Astrocyte (in vitro differentiated cells and primary cell): ENCODE data around the gene IARS1. TPM values are rescaled to one million over a fixed set of nuclear protein-coding genes. Genes with fewer than 3 reads are reported as not detected.

Source experiments
- DNase-seq: peaks from one replicate; pipeline ENCODE4 v3.0.0-alpha.2; 2010; ENCODE audit warnings: low read depth
- FAIRE-seq: peaks from 2 replicates; lab custom pipeline; 2011; peaks lifted over from hg19 to GRCh38; lab: Jason Lieb, UNC
- H2AFZ ChIP-seq: 2 replicates; pipeline ENCODE4 v1.6.0; 2012; ENCODE audit warnings: low read depth, low read length, inconsistent platforms
- H3K27ac ChIP-seq: 2 replicates; pipeline ENCODE4 v1.5.1; 2011; ENCODE audit warnings: low read depth, low read length, inconsistent platforms
- H3K27me3 ChIP-seq: 2 replicates; pipeline ENCODE4 v1.6.0; 2011; ENCODE audit warnings: low read length, inconsistent platforms; ENCODE audit not compliant: insufficient read depth
- H3K36me3 ChIP-seq: 2 replicates; pipeline ENCODE4 v1.5.1; 2011; ENCODE audit warnings: low read length, inconsistent platforms; ENCODE audit not compliant: insufficient read depth
- H3K4me1 ChIP-seq: 2 replicates; pipeline ENCODE4 v1.5.1; 2011; ENCODE audit warnings: low read length, inconsistent platforms; ENCODE audit not compliant: insufficient read depth
- H3K4me2 ChIP-seq: 2 replicates; pipeline ENCODE4 v1.6.0; 2012; ENCODE audit warnings: low read length, inconsistent platforms
- H3K4me3 ChIP-seq: 2 replicates; pipeline ENCODE4 v1.5.1; 2011; ENCODE audit warnings: low read depth, mild to moderate bottlenecking, low read length, inconsistent platforms; ENCODE audit not compliant: insufficient read depth
- H3K79me2 ChIP-seq: 2 replicates; pipeline ENCODE4 v1.6.0; 2012; ENCODE audit warnings: mild to moderate bottlenecking, low read length, inconsistent platforms; ENCODE audit not compliant: insufficient read depth
- H3K9ac ChIP-seq: 2 replicates; pipeline ENCODE4 v1.6.0; 2012; ENCODE audit warnings: mild to moderate bottlenecking, low read length, inconsistent platforms
- H3K9me3 ChIP-seq: 2 replicates; pipeline ENCODE4 v1.5.1; 2012; ENCODE audit warnings: low read depth, mild to moderate bottlenecking, low read length, inconsistent platforms; ENCODE audit not compliant: insufficient read depth
- H4K20me1 ChIP-seq: 2 replicates; pipeline ENCODE4 v1.6.0; 2012; ENCODE audit warnings: low read length, inconsistent platforms; ENCODE audit not compliant: insufficient read depth
- H3K27ac Mint-ChIP-seq: one replicate; pipeline ENCODE4 v1.8.0; 2021; ENCODE audit warnings: mild to moderate bottlenecking, mixed read lengths; ENCODE audit not compliant: unreplicated experiment
- H3K27me3 Mint-ChIP-seq: one replicate; pipeline ENCODE4 v1.8.0; 2021; ENCODE audit warnings: low read depth, mixed read lengths; ENCODE audit not compliant: unreplicated experiment
- H3K36me3 Mint-ChIP-seq: one replicate; pipeline ENCODE4 v1.8.0; 2021; ENCODE audit warnings: low read depth, mixed read lengths; ENCODE audit not compliant: unreplicated experiment
- H3K4me1 Mint-ChIP-seq: one replicate; pipeline ENCODE4 v1.8.0; 2021; ENCODE audit warnings: low read depth, mixed read lengths; ENCODE audit not compliant: unreplicated experiment
- H3K4me3 Mint-ChIP-seq: one replicate; pipeline ENCODE4 v1.8.0; 2021; ENCODE audit warnings: mild to moderate bottlenecking, moderate library complexity, mixed read lengths; ENCODE audit not compliant: unreplicated experiment
- H3K9me3 Mint-ChIP-seq: one replicate; pipeline ENCODE4 v1.8.0; 2021; ENCODE audit warnings: mild to moderate bottlenecking, mixed read lengths; ENCODE audit not compliant: unreplicated experiment
- EZH2 ChIP-seq: IDR thresholded peaks from 2 replicates; pipeline ENCODE4 v1.6.1; 2012; ENCODE audit warnings: mild to moderate bottlenecking, low read length, inconsistent platforms; ENCODE audit not compliant: insufficient read depth
- total RNA-seq: library from RNA; stranded (reverse); gene quantifications from 2 replicates; pipeline ENCODE4 v1.2.1, GENCODE V29; 2021
- TF ChIP-seq, protein P1 (sequence below): IDR thresholded peaks from 2 replicates; pipeline ENCODE4 v1.5.1; 2011; ENCODE audit warnings: low read depth, mild to moderate bottlenecking, inconsistent platforms, low read length, moderate library complexity; ENCODE audit not compliant: insufficient read depth

Gene IARS1
- total RNA-seq, 1 donor from 2014 or later: 226 TPM

DNA sequence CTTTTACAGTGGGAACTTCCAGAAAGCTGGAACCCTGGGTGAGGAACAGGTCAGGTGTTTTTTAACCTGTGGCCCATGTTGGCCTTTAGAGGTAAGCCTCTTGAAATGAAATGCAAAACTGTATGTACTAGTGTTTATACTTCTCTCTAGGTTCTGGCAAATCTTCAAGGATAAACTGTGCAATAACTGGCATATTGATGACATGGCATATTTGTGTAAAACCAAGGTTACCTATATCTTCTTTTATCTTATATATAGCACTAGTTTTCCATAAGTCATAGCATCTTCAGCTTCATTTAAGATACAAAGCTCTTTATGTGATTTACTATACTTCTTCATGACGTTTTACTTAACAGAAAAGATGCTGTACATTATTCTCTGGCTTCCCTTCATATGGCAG, 7.4 kb upstream of the IARS1 start:
- no peak overlapping the region for H3K27ac ChIP-seq
- TF ChIP-seq, protein P1, sequence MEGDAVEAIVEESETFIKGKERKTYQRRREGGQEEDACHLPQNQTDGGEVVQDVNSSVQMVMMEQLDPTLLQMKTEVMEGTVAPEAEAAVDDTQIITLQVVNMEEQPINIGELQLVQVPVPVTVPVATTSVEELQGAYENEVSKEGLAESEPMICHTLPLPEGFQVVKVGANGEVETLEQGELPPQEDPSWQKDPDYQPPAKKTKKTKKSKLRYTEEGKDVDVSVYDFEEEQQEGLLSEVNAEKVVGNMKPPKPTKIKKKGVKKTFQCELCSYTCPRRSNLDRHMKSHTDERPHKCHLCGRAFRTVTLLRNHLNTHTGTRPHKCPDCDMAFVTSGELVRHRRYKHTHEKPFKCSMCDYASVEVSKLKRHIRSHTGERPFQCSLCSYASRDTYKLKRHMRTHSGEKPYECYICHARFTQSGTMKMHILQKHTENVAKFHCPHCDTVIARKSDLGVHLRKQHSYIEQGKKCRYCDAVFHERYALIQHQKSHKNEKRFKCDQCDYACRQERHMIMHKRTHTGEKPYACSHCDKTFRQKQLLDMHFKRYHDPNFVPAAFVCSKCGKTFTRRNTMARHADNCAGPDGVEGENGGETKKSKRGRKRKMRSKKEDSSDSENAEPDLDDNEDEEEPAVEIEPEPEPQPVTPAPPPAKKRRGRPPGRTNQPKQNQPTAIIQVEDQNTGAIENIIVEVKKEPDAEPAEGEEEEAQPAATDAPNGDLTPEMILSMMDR: no peak
- no peak for TF ChIP-seq EZH2
- Mint-ChIP-seq H3K4me3 (no peak overlapping the region), H3K9me3 (no peaks in the 10 kb centered on the region), H3K27ac (no peak overlapping the region), H3K27me3 (no peaks in the 10 kb centered on the region), H3K4me1 (no peaks in the 10 kb centered on the region), H3K36me3 (peaks cover 6% of the 10 kb centered on the region)
- peaks cover 70% of the 10 kb centered on the region for H3K36me3 ChIP-seq
- no peak overlapping the region for H2AFZ ChIP-seq
- no peaks in the 10 kb centered on the region for H4K20me1 ChIP-seq
- H3K4me3 ChIP-seq: no peak overlapping the region
- no peak overlapping the region for H3K9ac ChIP-seq
- no peaks in the 10 kb centered on the region for H3K9me3 ChIP-seq
- FAIRE-seq (no peak), DNase-seq (no peak)
- H3K4me2 ChIP-seq: no peak overlapping the region
- no peaks in the 10 kb centered on the region for H3K27me3 ChIP-seq
- no peaks in the 10 kb centered on the region for H3K4me1 ChIP-seq
- H3K79me2 ChIP-seq: no peaks in the 10 kb centered on the region

DNA sequence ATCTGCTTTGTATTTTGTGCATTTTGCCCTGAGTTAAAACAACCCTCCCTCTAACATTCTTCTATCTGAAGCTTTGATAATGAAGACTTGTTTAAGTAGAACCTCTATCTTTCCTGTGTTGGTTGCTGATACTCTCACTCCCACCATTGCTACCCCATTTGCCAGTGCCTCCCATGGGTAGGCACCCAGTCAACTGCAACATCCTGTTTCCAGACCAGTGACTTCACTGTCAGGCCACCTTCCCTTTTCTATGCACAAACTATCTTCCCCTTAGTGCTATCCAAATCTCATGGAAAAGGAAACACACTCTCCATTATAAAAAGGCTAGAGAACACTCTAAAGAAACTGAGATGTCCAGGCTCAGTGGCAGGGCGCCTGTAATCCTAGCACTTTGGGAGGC, 5.6 kb upstream of the IARS1 start:
- peaks cover 10% of the 10 kb centered on the region for H3K4me1 Mint-ChIP-seq

DNA sequence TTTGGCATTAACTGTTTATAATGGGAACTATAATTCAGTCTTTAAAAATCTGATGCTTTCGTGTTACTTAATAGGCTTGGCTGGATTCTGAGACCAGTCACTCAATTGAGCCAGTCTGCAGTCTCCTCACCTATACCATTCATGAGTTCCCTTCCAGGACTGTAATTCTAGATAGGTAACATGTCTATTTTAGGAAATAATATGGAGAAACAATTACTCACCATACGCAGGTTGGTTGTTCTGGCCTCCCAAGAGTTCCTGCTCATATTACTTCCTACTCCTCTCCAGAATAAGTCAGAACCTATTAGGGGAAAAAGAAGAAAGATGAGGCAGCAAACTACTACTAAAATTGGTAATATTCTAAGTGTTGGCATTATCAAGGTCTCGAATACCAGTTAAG, 4.5 kb upstream of the IARS1 start:
- H3K4me1 ChIP-seq: peaks cover 8% of the 10 kb centered on the region
- H3K4me3 ChIP-seq: no peak overlapping the region
- Mint-ChIP-seq H3K4me1 (peaks cover 11% of the 10 kb centered on the region), H3K27ac (no peak overlapping the region), H3K9me3 (no peaks in the 10 kb centered on the region), H3K36me3 (peaks cover 3% of the 10 kb centered on the region), H3K27me3 (no peaks in the 10 kb centered on the region), H3K4me3 (no peak overlapping the region)
- no peaks in the 10 kb centered on the region for H3K27me3 ChIP-seq
- H3K9ac ChIP-seq: no peak overlapping the region
- DNase-seq: no peak
- H3K36me3 ChIP-seq: peaks cover 49% of the 10 kb centered on the region
- FAIRE-seq: no peak
- no peak overlapping the region for H2AFZ ChIP-seq
- H3K79me2 ChIP-seq: peaks cover 5% of the 10 kb centered on the region
- no peaks in the 10 kb centered on the region for H4K20me1 ChIP-seq
- TF ChIP-seq, protein P1: no peak
- TF ChIP-seq EZH2: no peak
- H3K27ac ChIP-seq: no peak overlapping the region
- H3K9me3 ChIP-seq: no peaks in the 10 kb centered on the region
- H3K4me2 ChIP-seq: no peak overlapping the region

More for the DNA sequence above, 5.6 kb upstream of the IARS1 start:
- Histone ChIP-seq H4K20me1 (no peaks in the 10 kb centered on the region), H3K9me3 (no peaks in the 10 kb centered on the region), H3K4me2 (no peak overlapping the region), H3K9ac (no peak overlapping the region), H3K4me1 (peaks cover 7% of the 10 kb centered on the region), H3K27me3 (no peaks in the 10 kb centered on the region), H2AFZ (no peak overlapping the region), H3K4me3 (no peak overlapping the region), H3K27ac (no peak overlapping the region), H3K79me2 (no peaks in the 10 kb centered on the region), H3K36me3 (peaks cover 60% of the 10 kb centered on the region)
- FAIRE-seq: no peak
- DNase-seq: no peak
- TF ChIP-seq EZH2: no peak
- TF ChIP-seq, protein P1: no peak
- Mint-ChIP-seq H3K36me3 (peaks cover 3% of the 10 kb centered on the region), H3K27ac (no peak overlapping the region), H3K27me3 (no peaks in the 10 kb centered on the region), H3K9me3 (no peaks in the 10 kb centered on the region), H3K4me3 (no peak overlapping the region)
